Stimulated activated CD4-positive, alpha-beta T cell treated with anti-CD3 and anti-CD28 coated beads, Interleukin-4, amount 100 ng/mL, for 4 hours (primary cell): ENCODE measurements around the gene SLC35F3.
"Not testable (repeated sequence)": the region's sequence is repeated elsewhere in the genome, so short reads cannot be mapped to it uniquely, and the experiment has no call there.

Experiments
- DNase-seq, 2 experiments: peaks; one replicate each; pipeline ENCODE4 v3.0.0-alpha.2; 2020

SLC35F3 gene

GRCh38 chr1:234300096-234300495 is 395.6 kb downstream of the SLC35F3 start:
- no peak for DNase-seq

- not testable (repeated sequence) for DNase-seq
These were observed 397.2 kb downstream of the SLC35F3 start for GRCh38 chr1:234301663-234302062.

GRCh38 chr1:234302354-234302962 is 398.0 kb downstream of the SLC35F3 start:
- DNase-seq = no peak

- no peak for DNase-seq
These were observed 398.8 kb downstream of the SLC35F3 start for GRCh38 chr1:234303231-234303630.

GRCh38 chr1:234307726-234308125 is 403.2 kb downstream of the SLC35F3 start:
- no peak for DNase-seq

GRCh38 chr1:234309243-234309597 is 404.7 kb downstream of the SLC35F3 start:
- no peak for DNase-seq

GRCh38 chr1:234309598-234310459 is 405.4 kb downstream of the SLC35F3 start:
- DNase-seq = peak; percentile 61 to 64

GRCh38 chr1:234310460-234310817 is 406.0 kb downstream of the SLC35F3 start:
- no peak for DNase-seq

- DNase-seq = no peak
These were observed 406.9 kb downstream of the SLC35F3 start for GRCh38 chr1:234311414-234311813.

GRCh38 chr1:234313171-234313570 is 408.7 kb downstream of the SLC35F3 start:
- no peak for DNase-seq

GRCh38 chr1:234315091-234315541 is 410.6 kb downstream of the SLC35F3 start:
- peak in 1 of 2 experiments; percentile 37 for DNase-seq

- peak in 1 of 2 experiments; percentile 53 for DNase-seq
These were observed 411.1 kb downstream of the SLC35F3 start for GRCh38 chr1:234315588-234315987.

GRCh38 chr1:234316486-234316885 is 412.0 kb downstream of the SLC35F3 start:
- DNase-seq = no peak

- no peak for DNase-seq
These were observed 412.5 kb downstream of the SLC35F3 start for GRCh38 chr1:234316937-234317336.

- no peak for DNase-seq
These were observed 415.6 kb downstream of the SLC35F3 start for GRCh38 chr1:234320069-234320468.

GRCh38 chr1:234320549-234320948 is 416.1 kb downstream of the SLC35F3 start:
- DNase-seq = no peak

- DNase-seq = no peak
These were observed 416.8 kb downstream of the SLC35F3 start for GRCh38 chr1:234321231-234321630.

- no peak for DNase-seq
These were observed 417.6 kb downstream of the SLC35F3 start for GRCh38 chr1:234322097-234322496.

- peak; percentile 39 to 48 for DNase-seq
These were observed 418.5 kb downstream of the SLC35F3 start for GRCh38 chr1:234322979-234323378.

- DNase-seq = no peak
These were observed 420.3 kb downstream of the SLC35F3 start for GRCh38 chr1:234324821-234325220.

GRCh38 chr1:234325878-234326496 is 421.5 kb downstream of the SLC35F3 start:
- DNase-seq = no peak

- peak; percentile 56 to 66 for DNase-seq
These were observed 422.3 kb downstream of the SLC35F3 start for GRCh38 chr1:234326497-234327366.
